ENCODE data around the gene OPRPN.

The OPRPN gene

DNA sequence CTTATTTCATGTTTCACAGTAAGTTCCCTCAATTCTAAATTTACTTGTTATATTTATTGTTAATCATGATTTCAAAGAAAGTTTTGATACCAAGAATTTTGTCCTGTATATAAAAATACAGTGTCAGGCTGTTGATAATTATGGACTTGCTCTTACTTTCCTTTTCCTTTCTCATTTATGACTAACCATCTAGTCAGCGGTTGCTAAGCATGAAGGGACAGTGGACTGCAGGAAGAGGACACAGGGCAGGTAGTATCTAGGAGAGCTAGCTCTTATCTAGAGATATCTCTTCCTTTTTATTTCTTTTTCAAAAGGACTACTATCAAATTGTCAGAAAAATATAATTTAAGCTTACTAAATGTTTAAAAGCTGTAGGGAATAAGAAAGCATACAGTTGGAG, 1.6 kb downstream of the OPRPN start:
- no peaks in the 10 kb centered on the region for H3K4me1 ChIP-seq (ENCODE audit: low read depth, poor library complexity, severe bottlenecking)
- H3K9ac ChIP-seq = no peak overlapping the region
- no peak overlapping the region for H3K27ac ChIP-seq
- TF ChIP-seq CTCF (conservative IDR thresholded peaks at IDR 0.05; ENCODE audit: low read depth, low read length) = no peak
- H3K27me3 ChIP-seq (ENCODE audit: insufficient read depth, low read depth) = no peaks in the 10 kb centered on the region
- H2AFZ ChIP-seq (ENCODE audit: low read depth) = no peak overlapping the region
- H3K4me2 ChIP-seq = no peak overlapping the region
- H3K79me2 ChIP-seq (ENCODE audit: insufficient read depth, low read depth) = no peaks in the 10 kb centered on the region
- H4K20me1 ChIP-seq (ENCODE audit: insufficient read depth) = no peaks in the 10 kb centered on the region
- H3K36me3 ChIP-seq (ENCODE audit: insufficient read depth) = no peaks in the 10 kb centered on the region
- H3K4me3 ChIP-seq (IDR thresholded peaks at IDR 0.05; ENCODE audit: insufficient read depth, low read depth, low read length) = no peak overlapping the region

DNA sequence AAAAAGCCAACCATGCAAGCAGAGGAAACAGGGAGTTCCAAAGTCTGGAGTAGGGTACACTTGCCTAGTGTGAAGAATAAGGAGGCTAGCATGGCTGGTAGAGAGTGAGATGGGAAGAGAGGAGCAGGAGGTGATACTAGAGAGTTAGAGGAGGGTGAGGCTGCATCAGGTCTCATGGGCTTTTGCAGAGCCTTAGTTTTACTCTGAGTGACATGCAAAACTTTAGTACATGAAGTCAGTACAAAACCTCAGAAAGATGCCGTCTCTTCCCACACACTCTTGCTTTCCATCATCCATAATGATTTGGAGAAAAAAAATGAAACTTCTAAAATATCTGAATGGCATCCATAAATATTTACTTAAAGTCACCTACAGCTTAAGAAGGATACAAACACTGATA, 5.0 kb downstream of the OPRPN start:
- H3K36me3 ChIP-seq (ENCODE audit: insufficient read depth) = no peaks in the 10 kb centered on the region
- H3K27ac ChIP-seq = no peak overlapping the region
- H3K4me1 ChIP-seq (ENCODE audit: low read depth, poor library complexity, severe bottlenecking) = no peaks in the 10 kb centered on the region
- no peak for TF ChIP-seq CTCF (conservative IDR thresholded peaks at IDR 0.05; ENCODE audit: low read depth, low read length)
- no peak overlapping the region for H2AFZ ChIP-seq (ENCODE audit: low read depth)
- no peaks in the 10 kb centered on the region for H3K27me3 ChIP-seq (ENCODE audit: insufficient read depth, low read depth)
- no peak overlapping the region for H3K4me3 ChIP-seq (IDR thresholded peaks at IDR 0.05; ENCODE audit: insufficient read depth, low read depth, low read length)
- no peak overlapping the region for H3K4me2 ChIP-seq
- H4K20me1 ChIP-seq (ENCODE audit: insufficient read depth) = no peaks in the 10 kb centered on the region
- no peak overlapping the region for H3K9ac ChIP-seq
- no peaks in the 10 kb centered on the region for H3K79me2 ChIP-seq (ENCODE audit: insufficient read depth, low read depth)

DNA sequence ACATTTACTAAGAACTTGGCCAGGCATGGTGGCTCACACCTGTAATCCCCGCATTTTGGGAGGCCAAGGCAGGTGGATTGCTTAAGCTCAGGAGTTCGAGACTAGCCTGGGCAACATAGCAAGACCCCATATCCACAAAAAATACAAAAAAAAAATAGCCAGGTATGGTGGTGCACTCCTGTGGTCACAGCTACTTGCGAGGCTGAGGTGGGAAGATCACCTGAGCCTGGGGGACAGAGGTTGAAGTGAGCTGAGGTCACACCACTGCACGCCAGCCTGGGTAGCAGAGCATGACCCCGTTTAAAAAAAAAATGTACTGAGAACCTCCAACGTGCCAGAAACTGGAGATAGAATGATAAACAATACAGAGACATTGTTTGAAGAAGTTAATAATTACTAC, 8.0 kb downstream of the OPRPN start:
- Histone ChIP-seq H3K27me3 (ENCODE audit: insufficient read depth, low read depth) (no peaks in the 10 kb centered on the region), H4K20me1 (ENCODE audit: insufficient read depth) (no peaks in the 10 kb centered on the region), H3K36me3 (ENCODE audit: insufficient read depth) (no peaks in the 10 kb centered on the region), H3K4me3 (IDR thresholded peaks at IDR 0.05; ENCODE audit: insufficient read depth, low read depth, low read length) (no peak overlapping the region), H2AFZ (ENCODE audit: low read depth) (no peak overlapping the region), H3K27ac (no peak overlapping the region), H3K9ac (no peak overlapping the region), H3K4me1 (ENCODE audit: low read depth, poor library complexity, severe bottlenecking) (no peaks in the 10 kb centered on the region), H3K79me2 (ENCODE audit: insufficient read depth, low read depth) (no peaks in the 10 kb centered on the region), H3K4me2 (no peak overlapping the region)
- TF ChIP-seq CTCF (conservative IDR thresholded peaks at IDR 0.05; ENCODE audit: low read depth, low read length) = no peak

DNA sequence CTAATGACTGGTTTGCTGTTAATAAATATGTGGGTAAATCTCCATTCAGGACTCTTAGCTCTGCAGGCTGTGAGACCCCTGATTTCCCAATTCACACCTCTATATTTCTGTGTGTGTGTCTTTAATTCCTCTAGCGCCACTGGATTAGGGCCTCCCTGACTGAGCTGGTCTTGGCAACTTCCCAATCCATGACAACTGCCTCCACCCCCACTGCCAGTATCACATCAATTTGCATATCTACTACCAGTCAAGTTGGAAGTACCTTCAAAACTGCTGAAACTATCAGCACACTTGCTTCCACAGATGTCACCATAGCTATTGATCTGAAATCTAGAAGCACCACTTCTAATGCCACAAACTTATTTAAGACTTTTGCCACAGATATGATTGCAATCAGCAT, 27.6 kb downstream of the OPRPN start:
- H2AFZ ChIP-seq (ENCODE audit: low read depth) = no peak overlapping the region
- H3K4me1 ChIP-seq (ENCODE audit: low read depth, poor library complexity, severe bottlenecking) = peaks cover 14% of the 10 kb centered on the region
- no peaks in the 10 kb centered on the region for H3K27me3 ChIP-seq (ENCODE audit: insufficient read depth, low read depth)
- no peaks in the 10 kb centered on the region for H3K36me3 ChIP-seq (ENCODE audit: insufficient read depth)
- no peak overlapping the region for H3K4me2 ChIP-seq
- H3K9ac ChIP-seq = no peak overlapping the region
- no peak for TF ChIP-seq CTCF (conservative IDR thresholded peaks at IDR 0.05; ENCODE audit: low read depth, low read length)
- no peak overlapping the region for H3K4me3 ChIP-seq (IDR thresholded peaks at IDR 0.05; ENCODE audit: insufficient read depth, low read depth, low read length)
- no peaks in the 10 kb centered on the region for H4K20me1 ChIP-seq (ENCODE audit: insufficient read depth)
- no peak overlapping the region for H3K27ac ChIP-seq
- no peaks in the 10 kb centered on the region for H3K79me2 ChIP-seq (ENCODE audit: insufficient read depth, low read depth)

- TF ChIP-seq CTCF (conservative IDR thresholded peaks at IDR 0.05; ENCODE audit: low read depth, low read length) = no peak
Measured at GRCh38 chr4:70426789-70427188, 29.0 kb downstream of the OPRPN start.

More at GRCh38 chr4:70426789-70427188, 29.0 kb downstream of the OPRPN start:
- Histone ChIP-seq H3K9ac (no peak overlapping the region), H3K4me2 (no peak overlapping the region), H3K4me1 (ENCODE audit: low read depth, poor library complexity, severe bottlenecking) (peaks cover 14% of the 10 kb centered on the region), H2AFZ (ENCODE audit: low read depth) (no peak overlapping the region), H3K27ac (no peak overlapping the region), H3K27me3 (ENCODE audit: insufficient read depth, low read depth) (no peaks in the 10 kb centered on the region), H3K36me3 (ENCODE audit: insufficient read depth) (no peaks in the 10 kb centered on the region), H4K20me1 (ENCODE audit: insufficient read depth) (no peaks in the 10 kb centered on the region), H3K79me2 (ENCODE audit: insufficient read depth, low read depth) (no peaks in the 10 kb centered on the region), H3K4me3 (IDR thresholded peaks at IDR 0.05; ENCODE audit: insufficient read depth, low read depth, low read length) (no peak overlapping the region)
